Activated CD4-positive, alpha-beta T cell treated with anti-CD3 and anti-CD28 coated beads, Interleukin-2, amount 10 ng/mL, durations not matched to agents 24 days and 14 days (primary cell): ENCODE data around the gene PNPLA7. TPM values are rescaled to one million over a fixed set of nuclear protein-coding genes. Genes with fewer than 3 reads are reported as not detected.
"Not testable (repeated sequence)": the region's sequence is repeated elsewhere in the genome, so short reads cannot be mapped to it uniquely, and the experiment has no call there.

Experiments used
- DNase-seq: peaks from one replicate; pipeline ENCODE4 v3.0.0; 2022
- H3K27ac Mint-ChIP-seq: one replicate; pipeline ENCODE4 v1.8.0; 2022; ENCODE audit warnings: mild to moderate bottlenecking, mixed read lengths
- H3K27me3 Mint-ChIP-seq: one replicate; pipeline ENCODE4 v1.8.0; 2022; ENCODE audit warnings: mixed read lengths
- H3K36me3 Mint-ChIP-seq: one replicate; pipeline ENCODE4 v1.8.0; 2022; ENCODE audit warnings: low read depth, mild to moderate bottlenecking, mixed read lengths
- H3K4me1 Mint-ChIP-seq: one replicate; pipeline ENCODE4 v1.8.0; 2021; ENCODE audit warnings: mixed read lengths
- H3K4me3 Mint-ChIP-seq: one replicate; pipeline ENCODE4 v1.8.0; 2022; ENCODE audit warnings: mild to moderate bottlenecking, moderate library complexity, mixed read lengths
- H3K9me3 Mint-ChIP-seq: one replicate; pipeline ENCODE4 v1.8.0; 2021; ENCODE audit warnings: mixed read lengths
- intact Hi-C: fragments of 100-400 bp; cut with micrococcal nuclease; formaldehyde crosslinking; loops from one replicate; pipeline ENCODE4 v1.15.1; 2023
- total RNA-seq: library from RNA; stranded (reverse); gene quantifications from 2 replicates; pipeline ENCODE4 v1.2.3, GENCODE V29; 2022

The PNPLA7 gene
- total RNA-seq, 1 donor from 2014 or later = 1.7 TPM

DNA sequence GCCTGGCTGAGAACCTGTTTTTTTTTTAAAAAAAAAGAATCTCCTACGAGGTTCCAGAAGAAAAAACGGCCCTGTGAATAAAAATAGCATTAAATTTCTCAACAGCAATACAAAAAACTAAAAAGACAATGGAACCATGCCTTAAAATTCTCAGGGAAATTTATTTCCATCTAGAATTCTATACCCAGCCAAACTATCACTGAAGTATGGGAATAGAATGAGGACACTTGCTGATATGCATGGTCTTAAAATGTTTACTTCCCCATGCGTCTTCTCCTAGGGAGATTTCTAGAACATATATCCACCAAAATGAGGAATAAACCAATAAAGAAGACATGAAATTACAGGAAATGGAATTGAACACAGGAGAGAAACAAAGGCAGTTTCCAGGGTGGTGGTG is 74.5 kb downstream of the PNPLA7 start:
- intact Hi-C loops = no loop called here

GRCh38 chr9:137474271-137474670 is 75.9 kb downstream of the PNPLA7 start:
- intact Hi-C loops = no loop called here
- Mint-ChIP-seq H3K27me3 (peaks cover 10% of the 10 kb centered on the region), H3K4me1 (peaks cover 5% of the 10 kb centered on the region), H3K27ac (no peak overlapping the region), H3K4me3 (no peak overlapping the region), H3K36me3 (peaks cover 12% of the 10 kb centered on the region), H3K9me3 (peaks cover 24% of the 10 kb centered on the region)
- DNase-seq = no peak

More for the DNA sequence above, 74.5 kb downstream of the PNPLA7 start:
- DNase-seq = no peak
- Mint-ChIP-seq H3K4me1 (peaks cover 3% of the 10 kb centered on the region), H3K9me3 (peaks cover 24% of the 10 kb centered on the region), H3K27me3 (peaks cover 7% of the 10 kb centered on the region), H3K4me3 (no peak overlapping the region), H3K36me3 (peaks cover 12% of the 10 kb centered on the region), H3K27ac (no peak overlapping the region)

DNA sequence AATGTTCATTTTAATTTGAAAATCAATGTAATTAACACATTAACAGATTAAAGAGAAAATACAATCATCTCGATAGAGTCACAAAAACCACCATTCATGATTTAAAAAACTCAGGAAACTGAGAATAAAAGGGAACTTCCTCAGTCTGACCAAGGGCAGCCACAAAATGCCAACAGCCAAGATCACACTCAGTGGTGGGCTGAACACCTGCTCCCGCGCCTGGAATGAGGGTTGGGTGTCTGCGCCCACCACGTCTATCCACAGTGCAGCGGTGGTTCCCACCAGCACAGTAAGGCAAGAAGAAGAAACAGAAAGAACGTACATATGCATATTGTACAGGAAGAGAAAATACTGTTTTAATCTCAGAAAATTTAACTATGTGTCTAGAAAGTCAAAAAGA is 79.4 kb downstream of the PNPLA7 start:
- Mint-ChIP-seq H3K9me3 (peaks cover 18% of the 10 kb centered on the region), H3K4me3 (peak overlapping the region; percentile 28), H3K36me3 (peaks cover 9% of the 10 kb centered on the region), H3K27me3 (peaks cover 18% of the 10 kb centered on the region), H3K27ac (no peak overlapping the region), H3K4me1 (peaks cover 5% of the 10 kb centered on the region)
- intact Hi-C loops = no loop called here
- DNase-seq = no peak

DNA sequence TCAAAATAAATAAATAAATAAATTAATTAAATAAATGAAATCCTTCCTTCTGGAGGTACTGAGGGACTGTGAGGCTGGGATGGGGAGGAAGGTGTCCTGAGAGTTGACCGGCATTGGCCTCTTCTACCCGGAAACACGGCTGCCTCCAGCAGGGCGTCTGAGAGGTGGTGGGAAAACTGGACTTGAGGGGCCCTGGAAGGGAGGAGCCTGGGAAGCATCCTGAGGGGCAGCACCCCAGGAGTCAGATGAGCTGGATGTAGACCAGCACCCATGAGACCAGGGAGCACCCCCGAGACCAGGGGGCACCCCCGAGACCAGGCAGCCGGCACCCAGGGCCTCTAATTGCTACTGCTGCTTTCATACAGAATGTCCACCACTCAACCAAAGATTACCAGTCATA is 82.3 kb downstream of the PNPLA7 start:
- Mint-ChIP-seq H3K4me1 (peaks cover 5% of the 10 kb centered on the region), H3K36me3 (no peaks in the 10 kb centered on the region), H3K27ac (no peak overlapping the region), H3K4me3 (no peak overlapping the region), H3K27me3 (peaks cover 16% of the 10 kb centered on the region), H3K9me3 (peaks cover 2% of the 10 kb centered on the region)
- intact Hi-C loops = no loop called here
- no peak for DNase-seq

- no peaks in the 10 kb centered on the region for H3K36me3 Mint-ChIP-seq
- H3K9me3 Mint-ChIP-seq = no peaks in the 10 kb centered on the region
- H3K4me3 Mint-ChIP-seq = no peak overlapping the region
- no peak for DNase-seq
- intact Hi-C loops = no loop called here
- H3K27me3 Mint-ChIP-seq = peaks cover 16% of the 10 kb centered on the region
- peaks cover 5% of the 10 kb centered on the region for H3K4me1 Mint-ChIP-seq
- no peak overlapping the region for H3K27ac Mint-ChIP-seq
Measured at GRCh38 chr9:137467161-137467581, 83.0 kb downstream of the PNPLA7 start.

GRCh38 chr9:137466389-137467085 is 83.7 kb downstream of the PNPLA7 start:
- H3K36me3 Mint-ChIP-seq, H3K9me3 Mint-ChIP-seq, DNase-seq, H3K4me1 Mint-ChIP-seq, H3K27ac Mint-ChIP-seq, H3K4me3 Mint-ChIP-seq, intact Hi-C loops: not testable (repeated sequence)
- H3K27me3 Mint-ChIP-seq = peaks cover 14% of the 10 kb centered on the region

DNA sequence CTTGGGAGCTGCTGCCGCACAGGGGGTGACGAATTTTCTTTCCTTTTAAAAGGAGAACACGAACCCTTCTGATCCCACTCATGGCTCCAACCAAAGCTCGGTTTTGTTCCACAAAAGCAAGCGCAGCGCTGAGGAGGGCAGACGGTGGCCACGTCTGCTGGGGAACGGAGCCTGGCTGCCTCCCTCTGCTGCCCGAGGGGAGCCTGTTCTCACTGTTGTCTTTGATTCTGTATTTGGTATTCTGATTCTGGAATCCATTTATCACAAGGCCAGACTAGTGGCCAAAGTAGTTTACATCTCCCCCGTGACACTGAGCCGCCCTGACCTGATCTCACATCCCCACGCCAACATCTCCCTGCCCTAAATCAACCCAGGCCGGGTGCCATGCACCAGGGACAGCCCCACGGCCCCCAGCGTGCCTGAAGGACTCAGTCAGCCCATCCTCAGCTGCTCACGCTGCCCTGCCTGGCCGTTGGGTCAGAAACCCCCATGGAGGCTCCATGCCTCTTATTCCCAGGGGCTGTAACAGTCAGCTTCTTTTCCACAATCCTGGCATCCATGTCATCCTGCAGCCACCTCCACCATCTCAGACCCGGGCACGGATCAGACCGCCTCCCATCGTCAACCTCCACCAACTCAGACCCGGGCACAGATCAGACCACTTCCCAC is 84.3 kb downstream of the PNPLA7 start:
- H3K27ac Mint-ChIP-seq = no peak overlapping the region
- H3K9me3 Mint-ChIP-seq = no peaks in the 10 kb centered on the region
- peaks cover 4% of the 10 kb centered on the region for H3K4me1 Mint-ChIP-seq
- peaks cover 13% of the 10 kb centered on the region for H3K27me3 Mint-ChIP-seq
- H3K4me3 Mint-ChIP-seq = no peak overlapping the region
- no peaks in the 10 kb centered on the region for H3K36me3 Mint-ChIP-seq
- no peak for DNase-seq
- intact Hi-C loops = no loop called here

DNA sequence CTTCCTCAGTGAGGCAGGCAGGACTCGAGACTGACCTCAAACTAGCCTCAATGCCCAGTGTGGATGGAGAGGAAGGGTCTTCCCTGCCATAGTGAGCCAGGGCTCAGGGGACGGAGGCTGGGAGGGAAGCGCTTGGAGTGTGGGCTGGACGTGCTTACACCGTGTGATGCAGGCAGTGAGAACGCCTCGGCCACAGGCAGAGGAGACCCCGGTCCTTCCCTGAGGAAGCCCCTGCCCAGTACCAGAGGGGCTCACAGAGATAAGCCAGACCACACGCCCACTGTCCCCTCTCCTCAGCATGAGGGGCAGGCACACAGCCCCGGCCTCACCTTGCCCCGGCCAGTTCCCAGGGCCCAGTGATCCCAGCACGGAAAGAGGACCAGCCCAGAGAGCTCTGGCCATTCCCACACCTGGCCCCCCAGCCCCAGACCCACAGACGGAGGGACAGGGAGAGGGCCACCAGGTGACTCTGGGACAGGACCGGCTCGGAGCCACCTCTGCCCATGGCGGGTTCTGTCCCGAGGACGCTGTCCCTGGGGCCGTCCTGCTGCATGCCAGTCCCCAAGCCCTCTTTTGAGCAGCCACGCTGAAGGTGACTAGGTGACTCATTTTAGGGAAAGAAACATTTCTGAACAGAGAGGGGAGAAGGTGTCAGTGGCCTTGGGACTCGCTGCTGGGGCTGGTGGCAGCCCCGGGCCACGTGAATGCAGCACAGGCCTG is 85.0 kb downstream of the PNPLA7 start:
- intact Hi-C loops = loop anchor here (5.0 kb wide), 1 partner anchor 43 kb away; the partner anchor contains the start of genes EXD3 and NOXA1
- H3K36me3 Mint-ChIP-seq = no peaks in the 10 kb centered on the region
- H3K9me3 Mint-ChIP-seq = no peaks in the 10 kb centered on the region
- H3K4me1 Mint-ChIP-seq = no peaks in the 10 kb centered on the region
- no peak for DNase-seq
- no peak overlapping the region for H3K27ac Mint-ChIP-seq
- no peak overlapping the region for H3K4me3 Mint-ChIP-seq
- H3K27me3 Mint-ChIP-seq = peaks cover 9% of the 10 kb centered on the region

- Mint-ChIP-seq H3K27ac (no peak overlapping the region), H3K9me3 (no peaks in the 10 kb centered on the region)
- intact Hi-C loops = loop anchor here (5.0 kb wide), 1 partner anchor 42 kb away; the partner anchor contains the start of genes EXD3 and NOXA1
Measured at GRCh38 chr9:137464291-137464999, 85.8 kb downstream of the PNPLA7 start.

DNA sequence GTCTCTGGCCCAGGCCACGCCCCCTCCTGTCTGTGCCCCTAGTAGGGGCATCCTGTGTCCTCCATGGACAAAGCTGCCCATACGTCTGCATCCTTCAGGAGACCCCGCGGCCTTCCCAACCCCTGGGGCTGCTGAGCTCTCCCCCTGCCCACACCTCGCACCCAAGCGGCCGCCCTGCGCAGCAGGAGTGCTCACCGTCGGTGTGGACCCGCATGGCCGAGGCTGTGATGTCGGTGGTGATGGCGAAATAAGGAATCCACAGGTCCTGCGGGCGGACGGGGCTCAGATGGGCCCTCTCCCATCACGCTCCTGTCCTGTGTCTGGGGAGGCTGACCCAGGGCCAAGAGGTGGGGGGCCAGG is 86.3 kb downstream of the PNPLA7 start:
- no peaks in the 10 kb centered on the region for H3K36me3 Mint-ChIP-seq
- peaks cover 4% of the 10 kb centered on the region for H3K27me3 Mint-ChIP-seq
- DNase-seq = no peak
- no peaks in the 10 kb centered on the region for H3K9me3 Mint-ChIP-seq
- intact Hi-C loops = loop anchor here (5.0 kb wide), 1 partner anchor 42 kb away; the partner anchor contains the start of genes EXD3 and NOXA1
- no peak overlapping the region for H3K27ac Mint-ChIP-seq
- peaks cover 2% of the 10 kb centered on the region for H3K4me1 Mint-ChIP-seq
- H3K4me3 Mint-ChIP-seq = no peak overlapping the region

More at GRCh38 chr9:137464291-137464999, 85.8 kb downstream of the PNPLA7 start:
- no peak for DNase-seq
- no peaks in the 10 kb centered on the region for H3K36me3 Mint-ChIP-seq
- H3K4me3 Mint-ChIP-seq = no peak overlapping the region
- H3K27me3 Mint-ChIP-seq = peaks cover 9% of the 10 kb centered on the region
- peaks cover 2% of the 10 kb centered on the region for H3K4me1 Mint-ChIP-seq

GRCh38 chr9:137462986-137463930 is 86.9 kb downstream of the PNPLA7 start:
- intact Hi-C loops = loop anchor here (5.0 kb wide), 1 partner anchor 41 kb away; the partner anchor contains the start of genes EXD3 and NOXA1
- Mint-ChIP-seq H3K36me3 (no peaks in the 10 kb centered on the region), H3K4me1 (peaks cover 2% of the 10 kb centered on the region), H3K4me3 (peak overlapping the region; percentile 9), H3K9me3 (no peaks in the 10 kb centered on the region), H3K27me3 (peaks cover 1% of the 10 kb centered on the region), H3K27ac (no peak overlapping the region)
- DNase-seq = no peak

DNA sequence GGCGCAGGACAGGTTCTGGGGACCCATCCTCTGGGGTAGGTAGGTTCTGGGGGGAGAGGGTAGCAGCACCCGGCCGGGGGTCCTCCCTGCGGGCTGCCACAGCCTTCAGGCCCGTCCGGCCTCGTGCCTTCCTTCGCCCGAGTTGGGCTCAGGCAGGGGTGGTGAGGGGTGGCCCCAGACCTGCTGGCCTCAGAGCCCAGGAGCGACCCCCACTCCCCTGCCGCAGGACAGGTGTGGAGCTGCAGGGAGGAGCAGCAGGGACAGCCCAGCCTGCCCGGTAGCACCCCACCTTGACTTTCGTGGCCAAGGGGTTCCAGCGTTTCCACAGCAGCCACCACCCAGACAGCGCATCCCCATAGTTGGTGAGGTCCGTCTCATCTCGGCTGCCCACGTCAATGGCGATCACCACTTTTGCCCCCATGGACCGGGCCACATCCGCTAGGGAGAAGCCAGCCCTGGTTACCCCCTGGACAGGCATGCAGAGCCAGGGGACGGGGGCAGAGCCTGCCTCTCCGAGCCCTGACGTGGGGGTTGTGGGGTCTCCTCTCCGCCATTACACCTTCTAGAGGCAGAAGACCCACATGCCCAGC is 87.7 kb downstream of the PNPLA7 start:
- peak; percentile 62 for DNase-seq
- Mint-ChIP-seq H3K9me3 (no peaks in the 10 kb centered on the region), H3K4me3 (peak overlapping the region; percentile 69), H3K36me3 (no peaks in the 10 kb centered on the region), H3K27me3 (no peaks in the 10 kb centered on the region), H3K27ac (no peak overlapping the region), H3K4me1 (peaks cover 2% of the 10 kb centered on the region)
- intact Hi-C loops = loop anchor here (5.0 kb wide), 1 partner anchor 40 kb away; the partner anchor contains the start of genes EXD3 and NOXA1
